Measurements from ENCODE around the gene SORCS2. TPM values are rescaled to one million over a fixed set of nuclear protein-coding genes. Genes with fewer than 3 reads are reported as not detected.

Gene SORCS2
- total RNA-seq, 1 donor from 2014 or later: 5.2 TPM

DNA sequence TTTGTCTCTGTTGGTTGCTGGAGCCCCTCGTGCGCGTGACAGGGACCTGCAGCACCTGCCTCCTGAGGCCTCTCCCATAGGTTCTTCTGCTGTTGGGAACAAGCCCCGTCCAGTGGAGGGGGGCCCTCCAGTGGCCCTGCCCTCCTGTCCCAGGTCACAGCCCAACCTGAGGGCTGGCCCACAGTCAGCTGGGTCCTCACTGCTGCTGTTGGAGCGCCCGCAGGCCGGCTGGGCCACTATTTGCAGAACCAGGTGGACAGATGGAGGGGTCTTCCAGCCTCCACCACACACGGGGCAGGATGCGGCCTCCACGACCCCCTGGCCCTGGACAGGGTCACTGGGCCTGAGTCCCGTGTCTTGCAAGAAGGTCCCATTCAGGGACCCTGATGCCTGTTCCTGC, 293.8 kb downstream of the SORCS2 start:
- peaks cover 51% of the 10 kb centered on the region for H3K4me1 Mint-ChIP-seq
- Histone ChIP-seq H3F3A (ENCODE audit: low read depth) (peaks cover 14% of the 10 kb centered on the region), H4K20me1 (ENCODE audit: low read depth) (peaks cover 7% of the 10 kb centered on the region), H3K36me3 (no peaks in the 10 kb centered on the region), H3K9me3 (ENCODE audit: low read depth) (no peaks in the 10 kb centered on the region), H3K9ac (no peak overlapping the region), H3K4me1 (peaks cover 38% of the 10 kb centered on the region), H3K4me2 (no peak overlapping the region), H2AFZ (replicated peaks) (no peak overlapping the region), H3K27me3 (no peaks in the 10 kb centered on the region), H3K4me3 (no peak overlapping the region), H3K79me2 (ENCODE audit: low read depth) (no peaks in the 10 kb centered on the region), H3K27ac (no peak overlapping the region)
- no peak overlapping the region for H3K4me3 Mint-ChIP-seq
- peak overlapping the region; percentile 48 for H3K27ac Mint-ChIP-seq
- peaks cover 10% of the 10 kb centered on the region for H3K27me3 Mint-ChIP-seq (ENCODE audit: insufficient read depth, low read depth)
- peaks cover 2% of the 10 kb centered on the region for H3K36me3 Mint-ChIP-seq
- TF ChIP-seq EZH2phosphoT487 (IDR thresholded peaks at IDR 0.05) (no peak), CTCF (IDR thresholded peaks at IDR 0.05) (no peak), EZH2 (IDR thresholded peaks at IDR 0.05) (no peak)
- peaks cover 11% of the 10 kb centered on the region for H3K9me3 Mint-ChIP-seq
- DNase-seq (ENCODE audit: low spot score): no peak

GRCh38 chr4:7487502-7487901, 295.2 kb downstream of the SORCS2 start:
- TF ChIP-seq EZH2 (IDR thresholded peaks at IDR 0.05) (no peak), CTCF (IDR thresholded peaks at IDR 0.05) (no peak), EZH2phosphoT487 (IDR thresholded peaks at IDR 0.05) (no peak)
- peaks cover 14% of the 10 kb centered on the region for H3F3A ChIP-seq (ENCODE audit: low read depth)
- no peak overlapping the region for H3K9ac ChIP-seq
- peaks cover 7% of the 10 kb centered on the region for H4K20me1 ChIP-seq (ENCODE audit: low read depth)
- H3K4me2 ChIP-seq: peak overlapping the region; percentile 41
- H3K4me3 ChIP-seq: no peak overlapping the region
- Mint-ChIP-seq H3K9me3 (peaks cover 13% of the 10 kb centered on the region), H3K27me3 (ENCODE audit: insufficient read depth, low read depth) (peaks cover 7% of the 10 kb centered on the region), H3K27ac (peak overlapping the region; percentile 86), H3K4me1 (peaks cover 56% of the 10 kb centered on the region), H3K36me3 (peaks cover 7% of the 10 kb centered on the region), H3K4me3 (peak overlapping the region; percentile 3)
- H2AFZ ChIP-seq (replicated peaks): no peak overlapping the region
- H3K27me3 ChIP-seq: no peaks in the 10 kb centered on the region
- no peaks in the 10 kb centered on the region for H3K9me3 ChIP-seq (ENCODE audit: low read depth)
- peak; percentile 57 for DNase-seq (ENCODE audit: low spot score)
- H3K79me2 ChIP-seq (ENCODE audit: low read depth): no peaks in the 10 kb centered on the region
- no peak overlapping the region for H3K27ac ChIP-seq
- H3K36me3 ChIP-seq: no peaks in the 10 kb centered on the region
- peaks cover 38% of the 10 kb centered on the region for H3K4me1 ChIP-seq

- Mint-ChIP-seq H3K27ac (peak overlapping the region; percentile 86), H3K4me1 (peaks cover 56% of the 10 kb centered on the region), H3K27me3 (ENCODE audit: insufficient read depth, low read depth) (peaks cover 9% of the 10 kb centered on the region), H3K36me3 (peaks cover 7% of the 10 kb centered on the region), H3K4me3 (peak overlapping the region; percentile 59), H3K9me3 (peaks cover 11% of the 10 kb centered on the region)
- H3K4me2 ChIP-seq: peak overlapping the region; percentile 41
- peaks cover 7% of the 10 kb centered on the region for H4K20me1 ChIP-seq (ENCODE audit: low read depth)
- no peak overlapping the region for H3K27ac ChIP-seq
- H3K36me3 ChIP-seq: no peaks in the 10 kb centered on the region
- H3K4me3 ChIP-seq: no peak overlapping the region
- no peaks in the 10 kb centered on the region for H3K79me2 ChIP-seq (ENCODE audit: low read depth)
- peaks cover 38% of the 10 kb centered on the region for H3K4me1 ChIP-seq
- H2AFZ ChIP-seq (replicated peaks): no peak overlapping the region
- H3K9ac ChIP-seq: no peak overlapping the region
- H3K9me3 ChIP-seq (ENCODE audit: low read depth): no peaks in the 10 kb centered on the region
- no peak for DNase-seq (ENCODE audit: low spot score)
- peaks cover 14% of the 10 kb centered on the region for H3F3A ChIP-seq (ENCODE audit: low read depth)
- no peaks in the 10 kb centered on the region for H3K27me3 ChIP-seq
- no peak for TF ChIP-seq EZH2 (IDR thresholded peaks at IDR 0.05)
- no peak for TF ChIP-seq CTCF (IDR thresholded peaks at IDR 0.05)
- TF ChIP-seq EZH2phosphoT487 (IDR thresholded peaks at IDR 0.05): no peak
These were observed 295.8 kb downstream of the SORCS2 start for GRCh38 chr4:7487998-7488671.

All from neural progenitor cell (in vitro differentiated cells).